ENCODE results near the gene FN1.
A peak's percentile ranks its signal among the peaks of the same experiment; 100 is the strongest.

FN1 gene
- 0.39 to 0.42 reads per million in 2 experiments for total RNA-seq

- peak; percentile 24 for DNase-seq (ENCODE audit: low read depth)
Observed at GRCh38 chr2:215435870-215436704, at the start of gene FN1. FN1 (minus strand) TSS chr2:215436068; CDS start chr2:215435802, 266 bp downstream.

- DNase-seq (ENCODE audit: low read depth), result no peak
Observed at GRCh38 chr2:215485032-215485431, 49.2 kb upstream of the FN1 start.

- DNase-seq (ENCODE audit: low read depth), result no peak
Observed at GRCh38 chr2:215484570-215484969, 48.7 kb upstream of the FN1 start.

GRCh38 chr2:215483431-215483830, 47.6 kb upstream of the FN1 start:
- no peak for DNase-seq (ENCODE audit: low read depth)

- no peak for DNase-seq (ENCODE audit: low read depth)
Observed at GRCh38 chr2:215479536-215480240, 43.8 kb upstream of the FN1 start.

GRCh38 chr2:215479121-215479520, 43.3 kb upstream of the FN1 start:
- DNase-seq (ENCODE audit: low read depth), result no peak

- no peak for DNase-seq (ENCODE audit: low read depth)
Observed at GRCh38 chr2:215476424-215476823, 40.6 kb upstream of the FN1 start.

GRCh38 chr2:215466097-215466909, 30.4 kb upstream of the FN1 start:
- no peak for DNase-seq (ENCODE audit: low read depth)

- DNase-seq (ENCODE audit: low read depth), result no peak
Observed at GRCh38 chr2:215465256-215465655, 29.4 kb upstream of the FN1 start.

- DNase-seq (ENCODE audit: low read depth), result no peak
Observed at GRCh38 chr2:215461836-215462532, 26.1 kb upstream of the FN1 start.

- DNase-seq (ENCODE audit: low read depth), result no peak
Observed at GRCh38 chr2:215460682-215461382, 25.0 kb upstream of the FN1 start.

GRCh38 chr2:215455958-215456357, 20.1 kb upstream of the FN1 start:
- no peak for DNase-seq (ENCODE audit: low read depth)

- DNase-seq (ENCODE audit: low read depth), result no peak
Observed at GRCh38 chr2:215454519-215455246, 18.8 kb upstream of the FN1 start.

- DNase-seq (ENCODE audit: low read depth), result no peak
Observed at GRCh38 chr2:215452725-215453124, 16.9 kb upstream of the FN1 start.

GRCh38 chr2:215451012-215451756, 15.3 kb upstream of the FN1 start:
- DNase-seq (ENCODE audit: low read depth), result no peak

GRCh38 chr2:215450188-215451011, 14.5 kb upstream of the FN1 start:
- no peak for DNase-seq (ENCODE audit: low read depth)

GRCh38 chr2:215447673-215448081, 11.8 kb upstream of the FN1 start:
- no peak for DNase-seq (ENCODE audit: low read depth)

- no peak for DNase-seq (ENCODE audit: low read depth)
Observed at GRCh38 chr2:215447056-215447455, 11.2 kb upstream of the FN1 start.

GRCh38 chr2:215442401-215442787, 6.5 kb upstream of the FN1 start:
- DNase-seq (ENCODE audit: low read depth), result no peak

Measured in T follicular helper cell (primary cell).